Measurements from ENCODE around the gene TTC33.

Gene TTC33

DNA sequence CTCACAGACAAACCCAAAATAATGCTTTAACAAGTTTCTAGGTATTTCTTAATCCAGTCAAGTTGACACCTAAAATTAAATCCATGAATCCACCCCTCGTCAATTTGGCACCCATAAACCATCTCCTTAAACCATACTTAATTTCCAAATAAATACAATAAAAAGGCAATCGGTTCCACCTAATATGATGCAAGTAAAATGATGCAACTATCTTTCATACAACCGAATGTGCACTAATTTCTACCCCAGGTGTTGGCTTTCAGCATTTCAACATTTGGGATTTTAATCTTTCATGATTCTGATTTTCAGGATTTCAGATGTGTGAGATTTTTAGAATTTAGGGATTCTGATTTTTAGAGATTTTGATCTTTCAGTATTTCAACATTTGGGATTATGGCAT, 25.1 kb upstream of the TTC33 start:
- Histone ChIP-seq H2AFZ (ENCODE audit: low read length) (no peak overlapping the region), H3K79me2 (ENCODE audit: insufficient read depth, low read length) (peaks cover 76% of the 10 kb centered on the region), H3K9me2 (replicated peaks; ENCODE audit: low read depth, low read length) (no peaks in the 10 kb centered on the region), H3K4me2 (ENCODE audit: low read depth, low read length, poor library complexity, severe bottlenecking) (no peak overlapping the region), H3K4me3 (ENCODE audit: low read length, poor library complexity, severe bottlenecking) (no peak overlapping the region), H3K9ac (ENCODE audit: low read depth, low read length, poor library complexity, severe bottlenecking) (no peak overlapping the region), H3K36me3 (ENCODE audit: insufficient read depth, low read length) (peaks cover 10% of the 10 kb centered on the region; the same call in 1 of the 2 replicates), H4K20me1 (ENCODE audit: insufficient read depth, low read length, poor library complexity, severe bottlenecking) (peaks cover 71% of the 10 kb centered on the region), H3K4me1 (ENCODE audit: insufficient read depth, low read length, poor library complexity, severe bottlenecking) (peaks cover 14% of the 10 kb centered on the region), H3K9me3 (ENCODE audit: insufficient read depth, low read depth, low read length) (no peaks in the 10 kb centered on the region), H3F3A (ENCODE audit: low read depth) (no peaks in the 10 kb centered on the region), H3K27me3 (ENCODE audit: insufficient read depth, low read length, poor library complexity, severe bottlenecking) (no peaks in the 10 kb centered on the region)
- TF ChIP-seq, protein P1, sequence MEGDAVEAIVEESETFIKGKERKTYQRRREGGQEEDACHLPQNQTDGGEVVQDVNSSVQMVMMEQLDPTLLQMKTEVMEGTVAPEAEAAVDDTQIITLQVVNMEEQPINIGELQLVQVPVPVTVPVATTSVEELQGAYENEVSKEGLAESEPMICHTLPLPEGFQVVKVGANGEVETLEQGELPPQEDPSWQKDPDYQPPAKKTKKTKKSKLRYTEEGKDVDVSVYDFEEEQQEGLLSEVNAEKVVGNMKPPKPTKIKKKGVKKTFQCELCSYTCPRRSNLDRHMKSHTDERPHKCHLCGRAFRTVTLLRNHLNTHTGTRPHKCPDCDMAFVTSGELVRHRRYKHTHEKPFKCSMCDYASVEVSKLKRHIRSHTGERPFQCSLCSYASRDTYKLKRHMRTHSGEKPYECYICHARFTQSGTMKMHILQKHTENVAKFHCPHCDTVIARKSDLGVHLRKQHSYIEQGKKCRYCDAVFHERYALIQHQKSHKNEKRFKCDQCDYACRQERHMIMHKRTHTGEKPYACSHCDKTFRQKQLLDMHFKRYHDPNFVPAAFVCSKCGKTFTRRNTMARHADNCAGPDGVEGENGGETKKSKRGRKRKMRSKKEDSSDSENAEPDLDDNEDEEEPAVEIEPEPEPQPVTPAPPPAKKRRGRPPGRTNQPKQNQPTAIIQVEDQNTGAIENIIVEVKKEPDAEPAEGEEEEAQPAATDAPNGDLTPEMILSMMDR (conservative IDR thresholded peaks at IDR 0.05; ENCODE audit: low read length): no peak
- no peak for TF ChIP-seq EZH2phosphoT487 (IDR thresholded peaks at IDR 0.05; ENCODE audit: borderline replicate concordance)

DNA sequence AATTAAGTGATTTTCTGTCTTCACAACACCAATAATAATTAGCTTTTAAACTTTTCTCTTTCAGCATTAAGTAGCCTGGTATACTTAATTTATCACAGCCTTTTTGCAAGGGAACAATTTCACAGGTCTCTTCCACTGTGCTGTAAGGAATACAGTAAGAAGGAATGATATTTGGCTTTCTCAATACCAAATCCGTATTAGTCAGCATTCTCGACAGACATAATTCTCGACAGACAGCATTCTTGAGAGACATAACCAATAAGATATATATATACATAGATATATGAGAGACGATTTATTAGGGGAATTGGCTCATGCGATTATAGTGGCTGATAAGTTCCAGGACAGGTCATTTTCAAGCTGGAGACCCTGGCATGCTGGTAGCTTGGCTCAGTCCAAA, 24.4 kb upstream of the TTC33 start:
- Histone ChIP-seq H3K36me3 (ENCODE audit: insufficient read depth, low read length) (peaks cover 16% of the 10 kb centered on the region), H3K4me2 (ENCODE audit: low read depth, low read length, poor library complexity, severe bottlenecking) (no peak overlapping the region), H2AFZ (ENCODE audit: low read length) (no peak overlapping the region), H3K79me2 (ENCODE audit: insufficient read depth, low read length) (peaks cover 70% of the 10 kb centered on the region), H4K20me1 (ENCODE audit: insufficient read depth, low read length, poor library complexity, severe bottlenecking) (peaks cover 66% of the 10 kb centered on the region), H3K9me3 (ENCODE audit: insufficient read depth, low read depth, low read length) (no peaks in the 10 kb centered on the region), H3F3A (ENCODE audit: low read depth) (no peaks in the 10 kb centered on the region), H3K9me2 (replicated peaks; ENCODE audit: low read depth, low read length) (no peaks in the 10 kb centered on the region), H3K27me3 (ENCODE audit: insufficient read depth, low read length, poor library complexity, severe bottlenecking) (no peaks in the 10 kb centered on the region), H3K4me1 (ENCODE audit: insufficient read depth, low read length, poor library complexity, severe bottlenecking) (peaks cover 17% of the 10 kb centered on the region), H3K4me3 (ENCODE audit: low read length, poor library complexity, severe bottlenecking) (no peak overlapping the region), H3K9ac (ENCODE audit: low read depth, low read length, poor library complexity, severe bottlenecking) (no peak overlapping the region)
- TF ChIP-seq, protein P1 (conservative IDR thresholded peaks at IDR 0.05; ENCODE audit: low read length): no peak
- no peak for TF ChIP-seq EZH2phosphoT487 (IDR thresholded peaks at IDR 0.05; ENCODE audit: borderline replicate concordance)

DNA sequence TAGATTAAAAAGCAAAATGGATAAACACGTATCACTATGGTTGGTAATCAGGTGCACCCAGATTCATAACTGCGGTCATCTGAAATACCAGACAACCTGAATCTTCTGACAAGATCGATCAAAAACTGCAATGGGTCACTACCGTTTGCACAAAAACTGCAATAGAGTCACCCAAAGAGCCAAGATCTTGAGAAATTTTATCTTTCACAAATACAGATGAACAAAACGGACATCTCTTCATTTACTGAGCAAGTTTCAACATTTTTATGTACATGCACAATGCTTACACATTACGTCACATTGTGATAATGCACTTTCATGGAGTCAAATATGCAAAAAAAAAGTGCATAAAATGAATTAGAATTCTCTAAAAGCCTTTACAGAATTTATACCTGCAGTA, 23.8 kb upstream of the TTC33 start:
- H3K9me3 ChIP-seq (ENCODE audit: insufficient read depth, low read depth, low read length): no peaks in the 10 kb centered on the region
- H3K9me2 ChIP-seq (replicated peaks; ENCODE audit: low read depth, low read length): no peaks in the 10 kb centered on the region
- no peak overlapping the region for H2AFZ ChIP-seq (ENCODE audit: low read length)
- peaks cover 23% of the 10 kb centered on the region for H3K36me3 ChIP-seq (ENCODE audit: insufficient read depth, low read length)
- no peak overlapping the region for H3K4me2 ChIP-seq (ENCODE audit: low read depth, low read length, poor library complexity, severe bottlenecking)
- no peak for TF ChIP-seq EZH2phosphoT487 (IDR thresholded peaks at IDR 0.05; ENCODE audit: borderline replicate concordance)
- TF ChIP-seq, protein P1 (conservative IDR thresholded peaks at IDR 0.05; ENCODE audit: low read length): no peak
- H4K20me1 ChIP-seq (ENCODE audit: insufficient read depth, low read length, poor library complexity, severe bottlenecking): peaks cover 60% of the 10 kb centered on the region
- H3K4me3 ChIP-seq (ENCODE audit: low read length, poor library complexity, severe bottlenecking): no peak overlapping the region
- no peaks in the 10 kb centered on the region for H3F3A ChIP-seq (ENCODE audit: low read depth)
- no peaks in the 10 kb centered on the region for H3K27me3 ChIP-seq (ENCODE audit: insufficient read depth, low read length, poor library complexity, severe bottlenecking)
- H3K9ac ChIP-seq (ENCODE audit: low read depth, low read length, poor library complexity, severe bottlenecking): no peak overlapping the region
- peaks cover 17% of the 10 kb centered on the region for H3K4me1 ChIP-seq (ENCODE audit: insufficient read depth, low read length, poor library complexity, severe bottlenecking)
- H3K79me2 ChIP-seq (ENCODE audit: insufficient read depth, low read length): peaks cover 63% of the 10 kb centered on the region
